Activated gamma-delta T cell treated with anti-CD3 and anti-CD28 coated beads, Interleukin-2, amount 50 U/mL, for 16 hours (primary cell): ENCODE data around the gene CYP26B1.

Source experiments
- DNase-seq: peaks from one replicate; pipeline ENCODE4 v3.0.0-alpha.2; 2020; ENCODE audit warnings: low read depth

CYP26B1 gene

GRCh38 chr2:72155151-72155550 lies 7.5 kb upstream of the CYP26B1 start:
- no peak for DNase-seq

GRCh38 chr2:72154386-72154975 lies 6.8 kb upstream of the CYP26B1 start:
- no peak for DNase-seq

- no peak for DNase-seq
Observed at GRCh38 chr2:72153924-72154323, 6.3 kb upstream of the CYP26B1 start.

GRCh38 chr2:72153026-72153791 lies 5.5 kb upstream of the CYP26B1 start:
- DNase-seq: no peak

GRCh38 chr2:72150861-72151356 lies 3.2 kb upstream of the CYP26B1 start:
- DNase-seq: no peak

- peak; percentile 35 for DNase-seq
Observed at GRCh38 chr2:72150157-72150860, 2.6 kb upstream of the CYP26B1 start.

GRCh38 chr2:72149556-72150156 lies 2.0 kb upstream of the CYP26B1 start:
- DNase-seq: no peak

GRCh38 chr2:72148837-72149555 lies 1.3 kb upstream of the CYP26B1 start:
- DNase-seq: no peak

- DNase-seq: no peak
Observed at GRCh38 chr2:72148003-72148836, 558 bp upstream of the CYP26B1 start.

- DNase-seq: no peak
Observed at GRCh38 chr2:72146347-72147302, 1.0 kb downstream of the CYP26B1 start.

GRCh38 chr2:72145658-72146329 lies 1.9 kb downstream of the CYP26B1 start:
- DNase-seq: no peak

GRCh38 chr2:72145289-72145657 lies 2.4 kb downstream of the CYP26B1 start:
- no peak for DNase-seq

GRCh38 chr2:72144632-72145288 lies 2.9 kb downstream of the CYP26B1 start:
- DNase-seq: no peak

- DNase-seq: no peak
Observed at GRCh38 chr2:72144274-72144631, 3.4 kb downstream of the CYP26B1 start.

- no peak for DNase-seq
Observed at GRCh38 chr2:72143441-72144273, 4.0 kb downstream of the CYP26B1 start.

GRCh38 chr2:72142570-72143440 lies 4.9 kb downstream of the CYP26B1 start:
- DNase-seq: no peak

- DNase-seq: no peak
Observed at GRCh38 chr2:72141881-72142451, 5.7 kb downstream of the CYP26B1 start.
